GM12878 (cell line): Measurements from ENCODE around the gene SECTM1. TPM values are rescaled to one million over a fixed set of nuclear protein-coding genes. Genes with fewer than 3 reads are reported as not detected.
A peak's percentile ranks its signal among the peaks of the same experiment; 100 is the strongest.

Source experiments
- ATAC-seq: fragments of 200-7000 bp; cut with Tn5 transposase; 3 replicates; pipeline ENCODE4 v1.9.1; 2020; ENCODE audit warnings: mild to moderate bottlenecking, moderate library complexity
- BruUV-seq: library from RNA; stranded (reverse); fragments of 400-500 nt; replicated peaks from 2 replicates; lab custom pipeline; 2021; lab: Mats Ljungman, UMichigan
- CTCF ChIA-PET: fragments of 300-600 bp; sonication (Branson Sonifier 250); formaldehyde crosslinking; extraction: SDS; loops from one replicate; lab custom pipeline; 2021; ENCODE audit warnings: inconsistent platforms; lab: Yijun Ruan, JAX
- POLR2A ChIA-PET: fragments of 350-600 bp; formaldehyde crosslinking; extraction: SDS; loops from one replicate; lab custom pipeline; 2021; ENCODE audit warnings: inconsistent platforms; lab: Charles Lee
- RAD21 ChIA-PET: fragments of 300-600 bp; sonication (Branson Sonifier 250); formaldehyde crosslinking; loops from one replicate; lab custom pipeline; 2023; ENCODE audit warnings: antibody characterized with exemption; ENCODE audit not compliant: unreplicated experiment; lab: Charles Lee
- SMC1A ChIA-PET: fragments of 300-600 bp; sonication (Branson Sonifier 250); formaldehyde crosslinking; loops from one replicate; lab custom pipeline; 2023; ENCODE audit not compliant: unreplicated experiment, uncharacterized antibody; lab: Charles Lee
- DNase-seq: peaks from one replicate; pipeline ENCODE4 v3.0.0-alpha.2; 2011; ENCODE audit warnings: low read depth, low spot score
- FAIRE-seq: peaks from 3 replicates; lab custom pipeline; 2011; peaks lifted over from hg19 to GRCh38; lab: Jason Lieb, UNC
- H2AFZ ChIP-seq: 2 replicates; pipeline ENCODE4 v1.6.0; 2011; ENCODE audit warnings: low read depth, low read length, control low read depth; ENCODE audit not compliant: control insufficient read depth
- H3K27ac ChIP-seq: 2 replicates; pipeline ENCODE4 v1.5.1; 2011; ENCODE audit warnings: control low read depth; ENCODE audit not compliant: control insufficient read depth, insufficient read depth
- H3K27me3 ChIP-seq, 2 experiments: replicated peaks in 1 of 2; 2 replicates each; pipeline versions ENCODE4 v1.6.0 to v1.6.1; 2011; ENCODE audit warnings: low read length in 1 of 2; ENCODE audit not compliant: control insufficient read depth in 2 of 2, insufficient read depth in 2 of 2
- H3K36me3 ChIP-seq, 2 experiments: 2 replicates each; pipeline ENCODE4 v1.5.1; 2011; ENCODE audit warnings: low read length in 1 of 2; ENCODE audit not compliant: control insufficient read depth in 2 of 2, insufficient read depth in 2 of 2
- H3K4me1 ChIP-seq: 2 replicates; pipeline ENCODE4 v1.6.1; 2011; ENCODE audit warnings: mild to moderate bottlenecking, low read length, moderate library complexity, mixed read lengths; ENCODE audit not compliant: control insufficient read depth, insufficient read depth
- H3K4me2 ChIP-seq: 2 replicates; pipeline ENCODE4 v1.6.0; 2011; ENCODE audit warnings: control low read depth; ENCODE audit not compliant: control insufficient read depth, insufficient read depth
- H3K4me3 ChIP-seq: fragments of 200-600 bp; sonication (generic); 2 replicates; pipeline ENCODE4 v1.5.1; 2016
- H3K79me2 ChIP-seq: 2 replicates; pipeline ENCODE4 v1.6.0; 2011; ENCODE audit warnings: low read length; ENCODE audit not compliant: control insufficient read depth, insufficient read depth
- H3K9ac ChIP-seq: 2 replicates; pipeline ENCODE4 v1.8.0; 2011; ENCODE audit warnings: low read length, control low read depth, mixed read lengths; ENCODE audit not compliant: control insufficient read depth, insufficient read depth
- H3K9me3 ChIP-seq: replicated peaks from 3 replicates; pipeline ENCODE4 v1.5.1; 2011; ENCODE audit warnings: mild to moderate bottlenecking, low read length; ENCODE audit not compliant: control insufficient read depth, insufficient read depth
- H4K20me1 ChIP-seq: 2 replicates; pipeline ENCODE4 v1.6.0; 2011; ENCODE audit not compliant: control insufficient read depth, insufficient read depth
- BHLHE40 ChIP-seq, 2 experiments: fragments of 450-650 bp in 1 of 2; IDR thresholded peaks; 2 replicates each; pipeline ENCODE4 v1.6.1; 2011 to 2017; ENCODE audit warnings: low read depth in 2 of 2, borderline replicate concordance in 1 of 2, improper control_type of control experiment in 1 of 2, low read length in 1 of 2, mild to moderate bottlenecking in 1 of 2
- BMI1 ChIP-seq: fragments of 450-650 bp; IDR thresholded peaks from 2 replicates; pipeline ENCODE4 v1.6.1; 2016; ENCODE audit warnings: mild to moderate bottlenecking, moderate library complexity, borderline replicate concordance
- CHD2 ChIP-seq: IDR thresholded peaks from 2 replicates; pipeline ENCODE4 v1.6.1; 2011; ENCODE audit warnings: low read depth, low read length, improper control_type of control experiment, borderline replicate concordance
- POU2F2 ChIP-seq: IDR thresholded peaks from 3 replicates; pipeline ENCODE4 v1.6.1; 2011; ENCODE audit warnings: low read depth, mild to moderate bottlenecking, low read length, borderline replicate concordance
- RBBP5 ChIP-seq: fragments of 200-600 bp; sonication (generic); conservative IDR thresholded peaks from 2 replicates; pipeline ENCODE4 v1.6.1; 2016
- ZBTB40 ChIP-seq: fragments of 450-650 bp; IDR thresholded peaks from 2 replicates; pipeline ENCODE4 v1.6.1; 2016; ENCODE audit warnings: mild to moderate bottlenecking, moderate library complexity, borderline replicate concordance
- ZNF622 ChIP-seq: fragments of 450-650 bp; IDR thresholded peaks from 2 replicates; pipeline ENCODE4 v1.6.1; 2017; ENCODE audit warnings: mild to moderate bottlenecking, inconsistent platforms
- WGBS: methylation state at CpG from one replicate; pipeline ENCODE4 v1.1.6; 2016; ENCODE audit warnings: low lambda C conversion rate; ENCODE audit not compliant: insufficient replicate concordance, insufficient coverage; ENCODE audit errors: missing lambda C conversion rate; 5-methylcytosine and 5-hydroxymethylcytosine counted together
- in situ Hi-C: fragments of 300-500 bp; cut with MboI; formaldehyde crosslinking; loops from 9 replicates; pipeline ENCODE4 v1.14.3; 2018; ENCODE audit warnings: mixed read lengths
- intact Hi-C: fragments of 100-400 bp; cut with micrococcal nuclease; formaldehyde crosslinking; loops from one replicate; pipeline ENCODE4 v1.14.2; 2022; ENCODE audit not compliant: unreplicated experiment
- polyA plus RNA-seq, 11 experiments: library from polyadenylated mRNA; depleted of rRNA in 4 of 11; unstranded in 6 of 11; stranded (reverse) in 5 of 11; fragments of >200 nt; fragmentation: Nextera tagmentation in 4 of 11; fragmentation: Illumina TruSeq in 1 of 11; extraction: Ambion mirVana in 4 of 11; extraction: Trizol in 1 of 11; gene quantifications; 1 replicate in 1 of 11; 2 replicates in 10 of 11; pipeline versions ENCODE4 v1.2.1 to v1.2.3, GENCODE V29; 2011 to 2016; ENCODE audit warnings: inconsistent platforms in 2 of 11, missing spikeins in 2 of 11, low read depth in 1 of 11
- total RNA-seq, 4 experiments: library from RNA; depleted of rRNA in 3 of 4; stranded (reverse); fragments of >200 nt in 3 of 4; fragmentation: Illumina TruSeq in 1 of 4; extraction: Trizol in 1 of 4; gene quantifications; 2 replicates each; pipeline versions ENCODE4 v1.2.1 to v1.2.3, GENCODE V29; 2013 to 2021

SECTM1 gene
- total and polyA plus RNA-seq, 10 of the 15 experiments (the other 5 are each of a cell fraction or from before 2014, with no cell fraction given), result 0.10 to 0.13 (median 0.12) TPM; not detected in 7

GRCh38 chr17:82334204-82334621 is 647 bp upstream of the SECTM1 start:
- Histone ChIP-seq H4K20me1 (no peaks in the 10 kb centered on the region), H3K27me3 (peaks cover 6 to 12% of the 10 kb centered on the region in 2 experiments; a peak in 3 of 4 replicates), H3K4me3 (no peak overlapping the region), H3K4me2 (peak overlapping the region; percentile 87), H3K36me3 (no peaks in the 10 kb centered on the region), H3K9ac (no peak overlapping the region), H3K27ac (no peak overlapping the region), H3K79me2 (no peaks in the 10 kb centered on the region), H3K9me3 (no peaks in the 10 kb centered on the region), H2AFZ (no peak overlapping the region), H3K4me1 (peaks cover 11% of the 10 kb centered on the region)
- ATAC-seq, result no peak
- FAIRE-seq, result no peak
- SMC1A ChIA-PET, result no interaction called here
- RAD21 ChIA-PET, result interaction anchor here (0.8 kb wide), 1 partner anchor 16 kb away, joined by 3 read pairs; no protein-coding TSS in a partner anchor
- in situ Hi-C loops (no loop called here), intact Hi-C loops (no loop called here)
- BruUV-seq, result no TSS peak
- CTCF ChIA-PET, result interaction anchor here (0.6 to 1.7 kb wide), 3 partner anchors 13 to 90 kb away, joined by 3 to 4 read pairs (median 3); no protein-coding TSS in a partner anchor
- WGBS, result 39% methylated on average over 25 of the region's 25 CpGs
- POLR2A ChIA-PET, result interaction anchor here (0.5 to 0.6 kb wide), 2 partner anchors 112 to 519 kb away, joined by 3 read pairs; no protein-coding TSS in a partner anchor
- peak in 1 of 2 experiments; percentile 74; a peak in 2 of 4 replicates for TF ChIP-seq BHLHE40 (IDR thresholded peaks at IDR 0.05; ENCODE audit: borderline replicate concordance in 1 of 2, low read depth in 2 of 2, low read length in 1 of 2)
- no peak for TF ChIP-seq ZNF622
- DNase-seq, result no peak

GRCh38 chr17:82332669-82333278 is 792 bp downstream of the SECTM1 start:
- Histone ChIP-seq H3K9me3 (no peaks in the 10 kb centered on the region), H3K4me1 (peaks cover 11% of the 10 kb centered on the region), H4K20me1 (no peaks in the 10 kb centered on the region), H3K27me3 (peaks cover 6 to 12% of the 10 kb centered on the region in 2 experiments; a peak in 3 of 4 replicates), H3K9ac (no peak overlapping the region), H3K79me2 (no peaks in the 10 kb centered on the region), H3K36me3 (no peaks in the 10 kb centered on the region), H3K4me3 (no peak overlapping the region), H3K27ac (no peak overlapping the region), H3K4me2 (peak overlapping the region; percentile 21), H2AFZ (no peak overlapping the region)
- FAIRE-seq, result no peak
- SMC1A ChIA-PET, result interaction anchor here (1.0 kb wide), 1 partner anchor 31 kb away, joined by 3 read pairs; no protein-coding TSS in a partner anchor
- ATAC-seq, result peak; percentile 44
- RAD21 ChIA-PET, result interaction anchor here (0.6 to 0.8 kb wide), 2 partner anchors 11 to 18 kb away, joined by 3 read pairs; no protein-coding TSS in a partner anchor
- no peak for DNase-seq
- intact Hi-C loops (no loop called here), in situ Hi-C loops (no loop called here)
- CTCF ChIA-PET, result interaction anchor here (0.7 to 1.7 kb wide), 4 partner anchors 17 to 282 kb away, joined by 3 to 4 read pairs (median 4); no protein-coding TSS in a partner anchor
- BruUV-seq, result no TSS peak
- WGBS, result 12% methylated on average over 31 of the region's 32 CpGs
- POLR2A ChIA-PET, result interaction anchor here (1.1 kb wide), 1 partner anchor 11 kb away, joined by 3 read pairs; no protein-coding TSS in a partner anchor
- no peak for TF ChIP-seq POU2F2
- no peak for TF ChIP-seq CHD2
- no peak for TF ChIP-seq BMI1
- no peak for TF ChIP-seq ZBTB40
- TF ChIP-seq RBBP5, result no peak
